Mesodermal cell (in vitro differentiated cells): ENCODE measurements around the gene ETFRF1.

ENCODE experiments used
- H3K27ac ChIP-seq: 2 replicates; pipeline ENCODE4 v1.7.0; 2013; ENCODE audit warnings: mild to moderate bottlenecking, low read depth, low read length, moderate library complexity; ENCODE audit not compliant: severe bottlenecking
- H3K36me3 ChIP-seq: 2 replicates; pipeline ENCODE4 v1.7.1; 2013; ENCODE audit warnings: mild to moderate bottlenecking, low read length, moderate library complexity; ENCODE audit not compliant: control insufficient read depth, insufficient read depth
- H3K4me1 ChIP-seq: one replicate; pipeline ENCODE4 v1.7.1; 2013; ENCODE audit warnings: mild to moderate bottlenecking, low read length; ENCODE audit not compliant: insufficient read depth, control insufficient read depth, poor library complexity, severe bottlenecking
- H3K4me3 ChIP-seq: 2 replicates; pipeline ENCODE4 v1.7.0; 2013; ENCODE audit warnings: low read length, control low read depth, mild to moderate bottlenecking; ENCODE audit not compliant: insufficient read depth, poor library complexity, severe bottlenecking; ENCODE audit errors: extremely low read depth
- H3K9me3 ChIP-seq: 2 replicates; pipeline ENCODE4 v1.7.1; 2013; ENCODE audit warnings: mild to moderate bottlenecking, low read length, moderate library complexity; ENCODE audit not compliant: control insufficient read depth
- WGBS, 2 experiments: methylation state at CpG; one replicate each; pipeline ENCODE4 v1.1.5; 2013; ENCODE audit warnings: missing lambda C conversion rate in 2 of 2; ENCODE audit not compliant: insufficient coverage in 2 of 2; 5-methylcytosine and 5-hydroxymethylcytosine counted together

Gene ETFRF1

DNA sequence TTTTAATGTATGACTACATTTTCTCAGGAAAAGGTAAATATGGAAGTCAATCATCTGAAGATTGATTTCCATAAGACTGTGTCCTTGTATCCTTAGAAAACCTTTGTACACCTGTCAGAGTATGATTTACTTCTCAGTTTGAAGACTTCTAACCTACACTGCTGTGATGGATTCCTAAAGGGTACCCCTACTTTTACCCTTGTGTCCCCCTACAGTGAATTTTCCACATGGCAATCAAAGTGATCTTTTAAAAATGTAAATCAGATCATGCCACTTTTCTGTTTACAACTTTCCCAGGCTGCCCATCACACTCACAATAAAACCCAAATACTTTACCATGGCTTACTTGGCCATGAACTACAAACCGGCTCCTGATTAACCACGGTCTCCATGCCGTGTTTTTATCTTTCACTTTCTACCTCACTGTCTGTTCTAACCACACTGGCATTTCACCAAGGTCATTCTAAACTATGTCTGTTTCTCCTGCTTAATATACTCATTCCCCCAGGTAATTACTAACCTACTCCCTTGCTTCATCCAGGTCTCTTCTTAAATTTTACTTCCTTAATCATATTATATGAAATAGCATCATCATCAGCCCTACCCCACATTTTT is 8.1 kb upstream of the ETFRF1 start:
- WGBS, 2 experiments: 90 to 94% methylated on average over 3 of the region's 3 CpGs

DNA sequence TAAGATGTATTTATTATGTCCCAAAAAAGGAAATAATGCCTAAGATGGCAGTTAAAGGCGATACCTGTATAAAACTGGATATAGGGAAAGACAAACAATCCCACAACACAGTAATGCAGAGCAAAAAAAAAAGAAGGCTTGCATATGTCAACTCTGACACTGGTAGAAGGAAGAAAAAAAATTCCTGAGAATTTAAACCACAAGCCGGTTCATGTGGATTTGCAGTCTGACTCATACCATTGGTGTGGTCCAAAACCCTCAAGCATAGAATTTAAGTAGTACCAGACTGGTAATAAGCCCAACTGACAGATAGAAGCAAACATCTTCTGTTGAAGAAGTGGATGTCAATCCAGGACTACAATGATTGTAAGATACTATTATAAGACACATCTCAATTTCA is 7.3 kb upstream of the ETFRF1 start:
- Histone ChIP-seq H3K4me3 (no peak overlapping the region), H3K9me3 (no peaks in the 10 kb centered on the region), H3K36me3 (no peaks in the 10 kb centered on the region), H3K27ac (no peak overlapping the region), H3K4me1 (no peaks in the 10 kb centered on the region)
- whole genome bisulfite sequencing, 2 experiments: no CpG with 5 or more reads among the region's 2 CpGs

More for the DNA sequence above, 8.1 kb upstream of the ETFRF1 start:
- no peak overlapping the region for H3K4me3 ChIP-seq
- no peaks in the 10 kb centered on the region for H3K36me3 ChIP-seq
- no peaks in the 10 kb centered on the region for H3K4me1 ChIP-seq
- no peaks in the 10 kb centered on the region for H3K9me3 ChIP-seq
- H3K27ac ChIP-seq: no peak overlapping the region

DNA sequence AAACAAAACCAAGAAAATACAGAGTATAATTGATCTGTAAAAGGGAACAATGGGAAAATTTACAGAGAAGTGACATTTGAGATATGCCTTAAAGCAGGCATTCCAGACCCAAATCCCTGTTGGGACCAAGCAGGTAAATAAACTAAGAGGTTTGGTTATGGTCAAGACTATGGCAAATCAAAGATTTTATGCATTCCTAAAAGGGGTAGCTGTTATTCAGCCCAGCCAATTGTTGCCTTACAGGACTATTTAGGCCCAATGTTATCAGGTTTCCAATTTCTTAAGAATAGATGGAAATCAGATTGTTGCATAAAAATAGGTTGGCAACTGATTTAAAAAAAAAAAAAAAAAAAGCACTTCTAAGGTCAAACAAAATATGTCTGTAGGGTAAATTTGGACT is 5.4 kb upstream of the ETFRF1 start:
- Histone ChIP-seq H3K36me3 (no peaks in the 10 kb centered on the region), H3K27ac (no peak overlapping the region), H3K4me3 (no peak overlapping the region), H3K4me1 (no peaks in the 10 kb centered on the region), H3K9me3 (no peaks in the 10 kb centered on the region)

DNA sequence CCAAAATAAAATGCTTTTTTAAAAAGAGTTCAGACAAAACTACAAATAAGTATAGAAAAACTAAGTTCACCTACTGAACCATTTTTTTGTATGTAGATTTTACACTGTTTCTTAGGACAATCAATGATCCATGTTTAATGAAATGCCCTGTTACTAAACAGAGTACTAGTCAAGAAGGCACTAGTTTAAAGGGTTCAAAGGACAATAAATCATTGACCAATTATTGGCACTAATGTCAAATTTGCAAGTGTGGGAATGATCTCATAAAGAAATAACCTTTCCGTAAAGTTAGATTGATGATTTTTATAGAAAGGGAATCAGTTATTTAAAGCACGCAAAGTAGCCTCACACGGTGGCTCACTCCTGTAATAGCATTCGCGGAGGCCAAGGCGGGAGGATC is 4.2 kb upstream of the ETFRF1 start:
- H3K27ac ChIP-seq: no peak overlapping the region
- no peaks in the 10 kb centered on the region for H3K9me3 ChIP-seq
- no peaks in the 10 kb centered on the region for H3K4me1 ChIP-seq
- H3K4me3 ChIP-seq: no peak overlapping the region
- 97% methylated on average over 6 of the region's 6 CpGs for WGBS, 2 experiments
- H3K36me3 ChIP-seq: no peaks in the 10 kb centered on the region

DNA sequence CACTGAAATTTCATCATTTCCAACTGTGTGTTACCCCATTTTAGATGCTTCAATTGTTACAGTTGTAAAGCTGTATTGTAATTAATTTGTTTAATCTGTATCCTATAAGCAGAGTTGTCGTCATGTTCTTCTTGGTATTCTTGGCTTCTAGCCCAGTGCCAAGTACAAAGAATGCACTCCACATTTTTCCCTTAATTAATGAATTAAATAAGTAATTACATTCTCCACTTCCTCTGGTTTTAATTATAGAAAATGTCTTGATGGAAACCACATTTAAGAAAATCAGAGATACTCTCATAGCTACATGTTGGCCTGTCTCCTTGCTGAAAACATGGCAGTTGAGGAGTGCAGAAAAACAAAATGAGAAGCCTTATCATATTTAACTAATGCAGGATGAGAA is 823 bp upstream of the ETFRF1 start:
- H3K9me3 ChIP-seq: no peaks in the 10 kb centered on the region
- H3K4me1 ChIP-seq: peaks cover 6% of the 10 kb centered on the region
- H3K36me3 ChIP-seq: no peaks in the 10 kb centered on the region
- H3K27ac ChIP-seq: peak overlapping the region; percentile 73
- no CpG with 5 or more reads among the region's 1 CpG for WGBS, 2 experiments
- no peak overlapping the region for H3K4me3 ChIP-seq

DNA sequence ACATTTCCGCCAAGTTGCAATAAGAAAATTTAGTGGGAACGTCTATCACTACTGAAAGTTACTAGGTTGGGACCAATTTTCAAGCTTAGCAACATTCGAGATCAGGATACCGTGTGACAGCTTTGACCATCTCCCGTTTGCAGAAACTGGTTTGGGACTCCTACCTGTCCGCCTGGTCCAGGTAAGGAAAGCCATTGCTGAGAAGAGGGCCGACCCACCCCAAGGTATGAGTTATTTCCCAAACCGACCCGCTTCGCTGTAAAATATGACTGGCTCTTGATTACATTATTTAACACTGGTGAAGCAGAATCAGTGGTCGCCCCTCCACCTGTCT is 348 bp upstream of the ETFRF1 start:
- Histone ChIP-seq H3K4me3 (peak overlapping the region; percentile 64), H3K4me1 (peaks cover 6% of the 10 kb centered on the region), H3K36me3 (peaks cover 2% of the 10 kb centered on the region), H3K9me3 (no peaks in the 10 kb centered on the region), H3K27ac (peak overlapping the region; percentile 73)
- WGBS, 2 experiments: 14 to 20% methylated on average over 7 to 8 of the region's 11 CpGs

DNA sequence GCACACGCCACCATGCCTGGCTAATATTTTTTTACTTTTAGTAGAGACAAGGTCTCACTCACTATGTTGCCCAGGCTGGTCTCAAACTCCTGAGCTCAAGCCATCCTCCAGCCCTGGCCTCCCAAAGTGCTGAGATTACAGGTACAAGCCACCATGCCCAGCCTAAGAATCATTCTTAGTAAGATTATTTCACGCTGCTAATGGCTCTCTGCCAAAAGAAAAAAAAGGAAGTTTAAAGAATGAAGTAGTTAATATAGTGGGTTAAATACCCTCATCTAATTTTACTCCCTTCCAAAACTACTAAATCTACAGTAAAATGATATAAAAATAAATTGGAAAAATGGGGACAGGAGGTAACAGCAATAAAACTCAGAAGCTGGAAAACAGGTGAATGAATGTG is 2.6 kb downstream of the ETFRF1 start:
- no peak overlapping the region for H3K27ac ChIP-seq
- 100% methylated on average over 1 of the region's 2 CpGs for WGBS, 2 experiments
- H3K36me3 ChIP-seq: peaks cover 10% of the 10 kb centered on the region
- peaks cover 18% of the 10 kb centered on the region for H3K4me1 ChIP-seq
- no peaks in the 10 kb centered on the region for H3K9me3 ChIP-seq
- H3K4me3 ChIP-seq: no peak overlapping the region

DNA sequence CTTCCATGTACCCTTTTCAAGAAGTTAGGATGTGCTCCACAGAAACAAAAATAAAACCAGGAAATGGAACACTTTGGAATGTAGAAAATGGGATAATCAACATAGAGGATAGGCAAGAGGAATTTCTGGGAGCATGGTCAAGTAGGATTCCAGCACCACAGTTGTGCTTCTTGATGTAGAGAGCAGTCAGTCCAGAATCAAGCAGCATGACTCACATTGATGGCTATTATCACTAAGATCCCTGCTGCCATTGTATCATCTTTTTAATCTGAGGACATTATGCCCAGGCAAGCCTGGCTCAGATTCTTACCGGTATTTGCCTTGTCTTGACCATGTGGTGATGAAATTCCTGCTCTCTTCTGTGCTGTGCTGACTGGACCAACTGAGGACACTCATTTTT is 5.7 kb downstream of the ETFRF1 start:
- Histone ChIP-seq H3K36me3 (peaks cover 22% of the 10 kb centered on the region), H3K4me3 (no peak overlapping the region), H3K4me1 (peaks cover 18% of the 10 kb centered on the region), H3K9me3 (no peaks in the 10 kb centered on the region), H3K27ac (no peak overlapping the region)
- WGBS, 2 experiments: 86 to 100% methylated on average over 1 of the region's 1 CpG

DNA sequence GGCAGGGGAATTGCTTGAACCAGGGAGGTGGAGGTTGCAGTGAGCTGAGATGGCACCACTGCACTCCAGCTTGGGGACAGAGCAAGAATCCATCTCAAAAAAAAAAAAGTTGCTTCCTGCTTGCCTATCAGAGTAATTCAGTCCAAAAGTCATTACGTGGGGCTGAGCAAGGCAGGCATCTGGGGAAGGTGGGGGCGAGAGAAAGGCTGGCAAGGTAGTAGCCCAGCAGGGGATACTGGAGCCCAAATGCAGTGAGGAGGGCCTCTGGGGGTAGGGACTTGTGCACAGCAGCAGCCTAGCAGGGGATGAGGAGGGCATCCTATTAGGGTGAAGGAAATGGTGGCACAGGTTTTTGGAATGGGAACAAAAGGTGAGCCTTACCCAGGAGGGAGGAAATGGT is 7.1 kb downstream of the ETFRF1 start:
- no peak overlapping the region for H3K4me3 ChIP-seq
- no peak overlapping the region for H3K27ac ChIP-seq
- peaks cover 11% of the 10 kb centered on the region for H3K4me1 ChIP-seq
- no peaks in the 10 kb centered on the region for H3K9me3 ChIP-seq
- 88 to 100% methylated on average over 2 of the region's 2 CpGs for WGBS, 2 experiments
- H3K36me3 ChIP-seq: peaks cover 29% of the 10 kb centered on the region

DNA sequence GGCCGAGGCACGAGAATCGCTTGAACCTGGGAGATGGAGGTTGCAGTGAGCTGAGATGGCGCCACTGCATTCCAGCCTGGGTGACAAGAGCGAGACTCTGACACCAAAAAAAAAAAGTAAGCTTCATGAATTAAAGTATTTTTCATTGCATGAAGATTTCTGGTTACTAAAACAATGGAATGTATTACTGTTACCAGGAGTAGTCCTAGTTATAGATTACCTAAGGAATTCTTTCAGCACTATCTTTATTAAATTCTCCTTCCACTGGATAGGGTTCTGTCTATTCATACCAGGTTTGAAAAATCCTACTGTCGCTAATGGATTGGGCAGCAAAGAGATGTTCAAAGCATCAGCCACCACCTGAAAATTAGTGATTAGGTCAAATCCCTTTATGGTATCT is 12.4 kb downstream of the ETFRF1 start:
- H3K9me3 ChIP-seq: no peaks in the 10 kb centered on the region
- no peak overlapping the region for H3K4me3 ChIP-seq
- no peaks in the 10 kb centered on the region for H3K4me1 ChIP-seq
- H3K36me3 ChIP-seq: peaks cover 37% of the 10 kb centered on the region
- 95% methylated on average over 4 of the region's 6 CpGs for WGBS, 2 experiments
- H3K27ac ChIP-seq: no peak overlapping the region

DNA sequence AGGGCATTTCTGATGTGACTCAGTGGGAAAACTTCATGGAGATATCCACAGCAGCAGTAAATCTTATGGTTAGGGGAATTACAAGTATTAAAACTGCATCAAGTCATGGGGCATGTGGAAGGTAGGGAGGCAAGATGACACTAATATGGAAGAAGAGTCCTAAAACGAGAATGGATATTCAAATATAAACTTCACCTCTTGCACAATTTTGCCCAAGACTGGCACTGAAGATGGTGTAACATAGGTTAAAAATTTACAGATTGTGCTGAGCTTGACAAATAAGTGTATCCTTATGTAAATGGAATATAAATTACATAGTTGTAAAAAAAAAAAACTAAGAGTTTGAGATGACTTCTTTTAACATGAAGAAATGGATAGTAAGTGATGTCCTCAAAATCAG is 12.8 kb downstream of the ETFRF1 start:
- Histone ChIP-seq H3K4me3 (no peak overlapping the region), H3K27ac (no peak overlapping the region), H3K36me3 (peaks cover 39% of the 10 kb centered on the region), H3K9me3 (no peaks in the 10 kb centered on the region), H3K4me1 (no peaks in the 10 kb centered on the region)
- no CpG with 5 or more reads among the region's 1 CpG for WGBS, 2 experiments
